Stromal cell of bone marrow (primary cell): Measurements from ENCODE around the gene SESTD1.
"Not testable (repeated sequence)": the region's sequence is repeated elsewhere in the genome, so short reads cannot be mapped to it uniquely, and the experiment has no call there.

ENCODE experiments used
- DNase-seq: peaks from one replicate; pipeline ENCODE4 v3.0.0-alpha.2; 2012; ENCODE audit warnings: low read depth

SESTD1 gene

GRCh38 chr2:179265082-179265510, 464 bp upstream of the SESTD1 start:
- DNase-seq: peak; percentile 48

- peak; percentile 38 for DNase-seq
Measured at GRCh38 chr2:179263446-179264367, 925 bp downstream of the SESTD1 start.

GRCh38 chr2:179263015-179263414, 1.6 kb downstream of the SESTD1 start:
- peak; percentile 56 for DNase-seq

- DNase-seq: no peak
Measured at GRCh38 chr2:179262077-179262660, 2.5 kb downstream of the SESTD1 start.

GRCh38 chr2:179261151-179261825, 3.3 kb downstream of the SESTD1 start:
- DNase-seq: no peak

GRCh38 chr2:179260224-179260623, 4.4 kb downstream of the SESTD1 start:
- no peak for DNase-seq

GRCh38 chr2:179255129-179255528, 9.5 kb downstream of the SESTD1 start:
- DNase-seq: no peak

GRCh38 chr2:179253226-179253625, 11.4 kb downstream of the SESTD1 start:
- no peak for DNase-seq

GRCh38 chr2:179252423-179252822, 12.2 kb downstream of the SESTD1 start:
- DNase-seq: no peak

- DNase-seq: no peak
Measured at GRCh38 chr2:179251870-179252269, 12.8 kb downstream of the SESTD1 start.

- DNase-seq: no peak
Measured at GRCh38 chr2:179250848-179251504, 13.7 kb downstream of the SESTD1 start.

GRCh38 chr2:179250095-179250494, 14.5 kb downstream of the SESTD1 start:
- no peak for DNase-seq

GRCh38 chr2:179248024-179248348, 16.6 kb downstream of the SESTD1 start:
- DNase-seq: no peak

- DNase-seq: no peak
Measured at GRCh38 chr2:179247318-179248023, 17.2 kb downstream of the SESTD1 start.

GRCh38 chr2:179245843-179246242, 18.8 kb downstream of the SESTD1 start:
- DNase-seq: not testable (repeated sequence)

GRCh38 chr2:179243046-179243445, 21.6 kb downstream of the SESTD1 start:
- no peak for DNase-seq

GRCh38 chr2:179240481-179241451, 23.9 kb downstream of the SESTD1 start:
- DNase-seq: no peak

- no peak for DNase-seq
Measured at GRCh38 chr2:179239838-179240237, 24.8 kb downstream of the SESTD1 start.

- DNase-seq: no peak
Measured at GRCh38 chr2:179239195-179239594, 25.4 kb downstream of the SESTD1 start.

- DNase-seq: no peak
Measured at GRCh38 chr2:179238027-179238426, 26.6 kb downstream of the SESTD1 start.
